SK-MEL-5 (cell line): ENCODE data around the gene GPATCH1. TPM values are rescaled to one million over a fixed set of nuclear protein-coding genes. Genes with fewer than 3 reads are reported as not detected.

Experiments used
- DNase-seq: peaks from one replicate; pipeline ENCODE4 v3.0.0-alpha.2; 2016; ENCODE audit warnings: low read depth, low spot score
- in situ Hi-C: cut with HindIII; loops from 2 replicates; pipeline ENCODE4 v1.10.0; 2016; ENCODE audit warnings: low sequenced_read_pairs, high pct_unique_total_duplicates, low pct_unique_long_range_greater_than_20kb
- total RNA-seq: library from RNA; depleted of rRNA; stranded (reverse); fragments of >200 nt; shearing (Covaris generic); gene quantifications from 2 replicates; pipeline ENCODE4 v1.2.3, GENCODE V29; 2014

Gene GPATCH1
- total RNA-seq, 1 experiment from 2014 or later, result 6.8 TPM

- in situ Hi-C loops, result no loop called here
Observed at GRCh38 chr19:33060586-33060985, 20.4 kb upstream of the GPATCH1 start.

GRCh38 chr19:33062902-33063301 is 18.1 kb upstream of the GPATCH1 start:
- in situ Hi-C loops, result no loop called here
- no peak for DNase-seq

More at GRCh38 chr19:33060586-33060985, 20.4 kb upstream of the GPATCH1 start:
- DNase-seq, result no peak

- peak; percentile 24 for DNase-seq
- in situ Hi-C loops, result no loop called here
Observed at GRCh38 chr19:33063356-33063752, 17.6 kb upstream of the GPATCH1 start.

- no peak for DNase-seq
- in situ Hi-C loops, result no loop called here
Observed at GRCh38 chr19:33063753-33064457, 17.1 kb upstream of the GPATCH1 start.

- no peak for DNase-seq
- in situ Hi-C loops, result no loop called here
Observed at GRCh38 chr19:33064458-33064791, 16.6 kb upstream of the GPATCH1 start.

- peak; percentile 63 for DNase-seq
- in situ Hi-C loops, result no loop called here
Observed at GRCh38 chr19:33064792-33065550, 16.0 kb upstream of the GPATCH1 start, which contains the start of gene RHPN2. Gene RHPN2 (minus strand): TSS chr19:33064888. CDS start chr19:33064852, 36 bp downstream.

- in situ Hi-C loops, result no loop called here
- DNase-seq, result no peak
Observed at GRCh38 chr19:33066543-33066942, 14.4 kb upstream of the GPATCH1 start.

GRCh38 chr19:33067121-33067520 is 13.9 kb upstream of the GPATCH1 start:
- no peak for DNase-seq
- in situ Hi-C loops, result no loop called here

- in situ Hi-C loops, result no loop called here
Observed at GRCh38 chr19:33071887-33072286, 9.1 kb upstream of the GPATCH1 start.

GRCh38 chr19:33075519-33075918 is 5.5 kb upstream of the GPATCH1 start:
- in situ Hi-C loops, result no loop called here
- DNase-seq, result no peak

More at GRCh38 chr19:33071887-33072286, 9.1 kb upstream of the GPATCH1 start:
- DNase-seq, result no peak

- in situ Hi-C loops, result no loop called here
- no peak for DNase-seq
Observed at GRCh38 chr19:33085570-33086128, 4.7 kb downstream of the GPATCH1 start.

GRCh38 chr19:33086955-33087354 is 6.0 kb downstream of the GPATCH1 start:
- in situ Hi-C loops, result no loop called here
- DNase-seq, result no peak

- in situ Hi-C loops, result no loop called here
- no peak for DNase-seq
Observed at GRCh38 chr19:33089010-33089409, 8.0 kb downstream of the GPATCH1 start.

GRCh38 chr19:33090179-33090578 is 9.2 kb downstream of the GPATCH1 start:
- DNase-seq, result no peak
- in situ Hi-C loops, result no loop called here

- DNase-seq, result no peak
- in situ Hi-C loops, result no loop called here
Observed at GRCh38 chr19:33093420-33094210, 12.6 kb downstream of the GPATCH1 start.

- no peak for DNase-seq
- in situ Hi-C loops, result no loop called here
Observed at GRCh38 chr19:33094436-33095067, 13.6 kb downstream of the GPATCH1 start.

GRCh38 chr19:33096005-33096404 is 15.0 kb downstream of the GPATCH1 start:
- in situ Hi-C loops, result no loop called here
- no peak for DNase-seq
